SK-MEL-5 (cell line): ENCODE data around the gene CEBPB. TPM values are rescaled to one million over a fixed set of nuclear protein-coding genes. Genes with fewer than 3 reads are reported as not detected.

Experiments used
- DNase-seq: peaks from one replicate; pipeline ENCODE4 v3.0.0-alpha.2; 2016; ENCODE audit warnings: low read depth, low spot score
- in situ Hi-C: cut with HindIII; loops from 2 replicates; pipeline ENCODE4 v1.10.0; 2016; ENCODE audit warnings: low sequenced_read_pairs, high pct_unique_total_duplicates, low pct_unique_long_range_greater_than_20kb
- total RNA-seq: library from RNA; depleted of rRNA; stranded (reverse); fragments of >200 nt; shearing (Covaris generic); gene quantifications from 2 replicates; pipeline ENCODE4 v1.2.3, GENCODE V29; 2014

CEBPB gene
- total RNA-seq, 1 experiment from 2014 or later, result 69.6 TPM

DNA sequence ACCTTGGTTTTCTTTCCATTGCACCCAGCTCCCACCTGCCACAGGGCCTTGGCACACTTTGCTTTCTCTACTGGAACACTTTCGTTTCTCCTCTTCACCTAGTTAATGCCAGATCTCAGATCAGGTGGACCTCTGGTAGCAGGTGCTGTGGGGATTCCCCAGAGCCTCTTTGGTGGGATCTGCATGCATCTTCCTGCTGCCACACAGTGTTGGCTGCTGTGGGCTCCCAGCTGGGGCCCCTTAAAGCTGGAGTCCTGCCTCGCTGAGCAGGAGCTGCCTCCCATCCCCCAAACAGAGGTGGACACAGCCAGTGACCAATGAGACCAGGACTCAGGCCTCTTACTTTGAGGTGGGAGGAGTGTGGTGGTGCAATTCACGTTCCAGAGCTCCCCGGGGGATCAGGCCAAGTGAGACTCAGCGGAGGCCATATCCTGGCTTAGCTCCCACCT, 28.4 kb downstream of the CEBPB start:
- in situ Hi-C loops, result no loop called here
- no peak for DNase-seq

DNA sequence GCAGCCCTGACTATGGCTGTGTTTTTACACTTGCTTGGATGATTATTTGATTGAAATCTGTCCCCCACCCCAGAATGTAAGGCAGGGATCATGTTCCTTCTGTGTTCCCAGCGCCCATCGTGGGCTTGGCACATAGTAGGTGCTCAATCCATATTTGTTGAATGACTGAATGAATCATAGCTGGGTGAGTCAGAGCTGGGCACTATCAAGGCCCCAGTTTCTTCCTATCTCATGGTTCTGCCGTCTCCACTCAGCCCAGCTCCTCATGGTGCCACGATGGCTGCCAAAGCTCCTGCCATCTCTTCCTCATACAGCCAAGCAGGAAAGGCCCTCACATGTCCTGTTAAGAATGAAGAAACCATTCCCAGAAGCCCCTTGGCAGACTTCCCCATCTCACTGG, 29.0 kb downstream of the CEBPB start:
- no peak for DNase-seq
- in situ Hi-C loops, result no loop called here

DNA sequence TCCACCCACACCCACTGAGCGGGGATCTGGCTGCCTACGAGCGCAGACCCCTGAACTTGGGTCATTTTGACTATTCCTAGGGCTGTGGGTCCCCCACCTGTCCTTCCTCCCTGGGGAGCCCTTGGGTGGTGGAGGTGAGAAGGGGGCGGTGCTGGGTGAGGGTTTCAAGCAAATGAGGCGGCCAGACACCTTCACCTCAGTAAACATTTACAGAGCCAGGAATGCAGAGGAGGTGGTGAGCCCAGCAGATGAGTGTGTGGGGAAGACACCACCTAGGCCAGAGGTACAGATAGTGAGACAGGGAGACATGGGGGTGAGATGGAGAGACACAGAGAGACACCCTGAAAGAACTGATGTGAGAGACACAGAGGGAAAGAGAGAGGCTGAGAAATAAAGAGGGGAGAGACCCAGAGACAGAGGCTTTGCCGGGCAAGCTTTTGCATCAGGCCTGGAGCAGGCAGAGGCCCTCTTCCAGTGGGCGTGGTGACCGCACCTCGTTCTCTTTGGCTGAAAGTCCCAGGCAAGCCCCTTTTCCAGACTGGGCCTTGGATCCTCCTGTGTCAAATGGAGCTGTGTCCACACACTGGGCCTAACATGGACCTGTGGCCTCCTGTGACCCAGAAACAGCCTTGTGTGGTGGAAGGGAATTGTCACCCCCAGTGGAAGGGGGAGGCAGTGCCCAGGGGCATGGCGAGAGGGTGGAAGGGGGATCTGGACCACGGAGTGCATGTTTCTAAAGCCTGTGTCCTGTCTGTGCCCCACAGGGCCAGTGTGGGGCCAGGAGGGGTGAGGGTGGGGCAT, 29.7 kb downstream of the CEBPB start:
- in situ Hi-C loops, result no loop called here
- DNase-seq, result no peak

DNA sequence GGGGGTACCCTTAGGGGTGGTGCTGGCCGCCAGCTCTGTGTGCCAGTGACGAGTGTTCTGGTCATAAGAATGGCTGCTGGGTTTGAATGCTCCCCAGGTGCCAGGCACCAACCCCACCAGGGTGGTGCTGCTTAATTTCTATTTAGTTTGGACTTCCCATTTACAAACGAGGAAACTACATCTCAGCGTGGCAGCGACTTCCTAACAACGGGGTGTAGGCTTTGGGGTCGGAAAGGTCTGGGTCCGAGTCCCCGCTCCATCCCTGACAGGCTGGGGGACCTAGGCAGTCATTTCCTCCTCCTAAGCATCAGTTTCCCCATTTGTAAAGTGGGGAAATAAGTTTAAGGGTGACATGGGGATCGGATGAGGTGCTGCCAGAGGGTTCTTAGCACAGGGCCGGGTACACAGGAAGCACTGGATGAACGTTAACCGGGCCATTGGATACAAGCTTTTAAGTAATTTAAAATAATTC, 30.3 kb downstream of the CEBPB start:
- in situ Hi-C loops, result no loop called here
- DNase-seq, result no peak

DNA sequence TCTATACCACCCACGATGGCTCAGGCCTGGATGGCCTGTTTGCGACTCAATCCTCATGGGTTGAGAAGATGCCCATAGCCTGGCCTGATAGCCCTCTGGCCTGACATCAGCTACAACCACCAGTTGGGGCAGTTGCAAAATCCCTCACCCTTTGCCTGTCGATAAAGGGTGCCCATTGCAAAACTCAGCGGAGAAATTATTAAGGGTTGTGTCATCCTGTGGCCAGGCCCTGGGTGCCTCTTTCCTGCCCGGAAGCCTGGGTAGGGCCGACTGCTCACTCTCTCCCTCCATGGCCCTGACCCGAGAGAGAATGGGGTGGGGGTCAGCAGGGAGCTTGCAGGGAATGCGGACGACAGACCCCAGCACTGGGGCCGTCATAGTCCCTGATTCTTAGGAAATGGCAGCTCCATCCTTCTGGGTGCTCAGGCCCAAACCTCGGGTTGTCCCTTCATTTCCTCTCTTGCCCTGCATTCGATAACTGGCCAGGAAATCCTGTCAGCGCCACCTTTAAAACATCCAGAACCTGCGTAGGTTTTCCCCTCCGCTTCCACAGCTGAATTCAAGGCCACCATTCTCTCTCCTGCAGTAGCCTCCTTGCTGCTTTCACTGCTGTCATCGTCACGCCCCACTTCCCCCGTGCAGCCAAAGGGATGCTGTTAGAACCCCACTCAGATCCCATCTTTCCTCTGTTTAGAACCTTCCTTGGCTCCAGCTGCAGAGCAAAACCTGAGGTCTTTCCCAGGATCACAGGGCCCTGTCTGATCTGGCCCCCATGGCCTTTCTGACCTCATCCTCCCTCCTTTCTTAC, 31.1 kb downstream of the CEBPB start:
- in situ Hi-C loops, result no loop called here
- DNase-seq, result no peak

DNA sequence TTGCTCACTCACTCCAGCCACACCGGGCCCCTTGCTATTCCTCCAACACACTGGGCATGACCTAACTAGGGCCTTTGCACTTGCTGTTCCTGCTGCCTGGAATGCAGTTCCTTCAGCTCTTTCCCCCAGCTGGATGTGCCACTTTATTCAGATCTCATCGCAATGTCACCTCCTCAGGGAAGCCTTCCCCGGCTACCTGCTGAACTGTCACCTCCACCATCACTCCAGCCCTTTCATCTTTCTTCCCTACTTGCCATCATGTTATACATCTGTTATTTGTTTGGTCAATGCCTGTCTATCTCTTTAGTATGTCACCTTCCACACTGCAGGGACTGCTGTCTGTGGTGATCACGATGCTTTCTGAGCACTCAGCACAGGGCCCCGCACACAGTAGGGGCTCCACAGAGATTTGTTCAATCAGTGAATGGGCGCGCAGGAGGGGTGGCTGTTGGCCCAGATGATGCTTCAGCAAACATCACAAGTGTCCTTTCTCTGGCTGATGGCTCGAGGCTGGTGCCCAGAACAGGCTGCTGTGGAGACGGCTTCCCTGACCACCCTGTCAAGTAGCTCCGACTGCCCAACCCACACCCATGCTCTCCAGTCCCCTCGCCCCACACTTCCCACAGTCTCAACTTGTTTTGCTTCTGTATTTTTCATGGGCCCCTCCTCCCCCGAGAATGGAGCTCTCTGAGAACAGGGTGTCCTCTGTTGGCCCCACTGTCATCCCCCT, 31.8 kb downstream of the CEBPB start:
- in situ Hi-C loops, result no loop called here
- DNase-seq, result no peak

DNA sequence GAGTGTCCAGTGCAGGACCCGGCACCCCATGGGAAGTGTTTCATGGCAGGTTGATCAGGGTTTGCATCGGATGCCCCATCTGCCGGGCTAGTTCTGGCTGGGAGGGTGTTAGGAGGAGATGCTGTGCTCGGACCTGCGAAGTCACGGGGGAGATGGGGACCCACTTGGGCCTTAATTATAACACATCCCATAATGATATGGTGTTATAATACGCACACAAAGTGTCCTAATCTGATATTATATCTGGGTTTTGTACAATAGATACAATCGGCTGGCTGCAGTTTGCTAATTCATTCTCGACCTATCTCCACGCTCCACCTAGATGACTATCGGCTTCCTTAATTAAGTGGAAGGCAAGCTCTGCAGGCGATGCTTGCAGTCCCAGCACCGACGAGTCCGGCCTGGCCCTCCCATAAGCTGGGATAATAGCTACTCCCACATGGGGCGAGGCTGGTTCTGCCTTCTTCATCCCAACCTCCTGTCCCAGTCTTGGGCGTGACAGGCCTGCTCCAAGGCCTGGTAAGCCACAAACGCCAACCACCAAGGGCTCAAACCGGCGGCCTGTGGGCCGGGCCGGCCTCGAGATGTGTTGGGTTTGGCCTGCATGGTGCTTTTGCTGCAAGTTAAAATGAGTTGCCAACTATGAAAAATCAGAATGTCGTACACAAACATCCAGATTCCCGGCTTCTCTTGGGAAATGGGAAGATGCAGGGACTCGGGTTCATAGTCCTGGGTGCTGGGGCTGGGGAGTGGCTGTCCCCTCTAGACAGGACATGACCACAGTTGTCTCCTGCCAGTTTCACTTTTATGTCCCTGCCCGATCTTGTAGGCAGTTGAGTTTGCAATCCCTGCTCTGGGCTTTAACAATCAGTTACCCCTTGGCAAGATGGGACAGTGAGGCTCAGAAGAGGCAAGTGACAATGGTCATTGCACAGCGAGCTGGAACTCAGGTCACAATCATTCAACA, 32.7 kb downstream of the CEBPB start:
- DNase-seq, result no peak
- in situ Hi-C loops, result no loop called here

DNA sequence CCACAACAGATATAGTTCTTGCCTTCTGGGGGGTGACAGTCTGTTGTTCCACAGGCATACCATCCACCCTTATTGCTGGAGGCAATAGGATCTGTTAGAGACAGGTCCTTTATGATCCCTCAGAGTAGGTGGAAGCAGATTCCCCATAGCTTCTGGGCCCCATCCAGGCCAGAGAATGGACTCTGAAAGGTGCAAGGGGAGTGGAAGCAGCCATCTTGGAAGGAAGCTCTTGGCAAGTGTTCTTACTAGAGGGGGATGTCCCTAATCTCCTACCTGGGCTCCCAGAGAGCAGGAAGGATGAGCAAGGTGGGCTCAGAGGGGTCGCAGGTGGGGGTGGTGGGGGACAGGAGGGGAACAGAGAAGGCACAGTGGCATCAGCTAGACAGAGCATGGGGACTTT, 33.4 kb downstream of the CEBPB start:
- in situ Hi-C loops, result no loop called here
- DNase-seq, result no peak

DNA sequence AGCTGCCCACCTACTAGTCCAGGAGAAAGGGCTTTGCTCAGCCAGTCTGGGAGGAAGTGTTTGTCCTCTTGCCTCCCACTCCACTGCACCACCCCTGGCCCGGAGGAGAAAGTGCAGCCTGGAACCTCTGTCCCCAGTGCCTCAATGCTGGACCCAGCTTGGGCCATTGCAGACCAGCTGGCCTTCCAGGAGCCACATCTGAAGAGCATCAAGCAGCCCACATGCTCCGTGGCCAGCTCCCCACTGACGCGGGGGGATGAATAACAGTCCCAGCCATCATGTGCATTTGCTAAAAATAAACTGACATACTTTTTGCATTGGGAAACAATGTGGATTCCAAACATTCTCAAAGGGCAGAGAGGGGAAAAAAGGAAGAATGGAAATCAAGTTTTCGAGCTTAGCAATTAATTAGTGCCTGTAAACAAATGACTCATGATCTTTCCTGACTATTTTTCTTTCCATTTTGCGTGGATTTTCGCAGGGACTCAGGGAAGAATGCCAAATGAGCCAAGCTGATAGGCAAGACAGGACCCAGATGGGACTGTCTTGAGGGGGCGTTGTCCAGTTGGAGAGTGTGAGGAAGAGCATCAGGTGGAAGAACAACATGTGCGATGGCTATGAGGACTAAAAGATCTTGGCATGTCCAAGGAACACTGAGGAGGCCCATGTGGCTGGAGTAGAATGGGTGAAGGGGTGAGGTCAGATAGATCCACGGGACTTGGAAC, 34.1 kb downstream of the CEBPB start:
- in situ Hi-C loops, result no loop called here
- peak; percentile 48 for DNase-seq

DNA sequence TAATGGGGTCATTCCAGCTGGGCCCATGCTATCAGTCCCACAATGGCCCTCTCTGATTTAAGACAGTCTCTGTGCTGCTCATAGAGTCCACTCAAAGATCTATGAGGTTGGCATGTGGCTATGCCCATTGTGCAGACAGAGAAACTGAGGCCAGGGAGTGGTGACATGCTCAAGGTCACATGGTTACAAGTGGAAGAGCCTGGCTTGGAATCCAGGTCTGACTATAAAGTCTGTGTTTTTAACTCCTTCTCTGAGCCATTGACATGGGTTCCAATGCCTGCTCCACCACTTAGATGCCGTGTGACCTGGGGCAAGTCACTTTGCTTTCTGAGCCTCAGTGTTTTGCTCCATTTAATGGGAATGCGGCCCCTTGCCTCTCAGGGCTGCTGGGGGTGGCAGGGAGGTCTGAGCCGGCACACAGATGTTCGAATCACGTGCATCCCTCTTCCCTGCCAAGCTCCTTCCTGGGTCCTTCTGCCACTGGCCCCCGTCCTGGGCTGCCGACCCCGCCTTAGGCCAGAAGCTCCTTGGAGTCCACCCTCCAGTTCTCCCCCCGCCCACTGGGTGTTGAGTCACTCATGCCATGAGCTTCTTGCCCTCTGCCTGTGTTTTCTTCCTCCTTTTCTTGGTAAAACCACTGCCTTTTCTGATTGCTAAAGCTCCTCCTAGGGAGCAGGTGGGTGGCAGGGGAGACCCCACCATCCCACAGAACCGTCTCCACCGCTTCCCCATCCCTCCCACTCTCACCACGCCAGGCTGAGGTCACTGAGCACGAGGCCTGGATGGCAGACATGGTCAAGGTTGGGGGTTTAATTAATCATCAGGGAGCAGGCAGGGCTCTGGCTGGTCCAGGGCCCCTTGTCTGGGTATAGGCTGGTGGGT, 35.7 kb downstream of the CEBPB start:
- DNase-seq, result no peak
- in situ Hi-C loops, result no loop called here

DNA sequence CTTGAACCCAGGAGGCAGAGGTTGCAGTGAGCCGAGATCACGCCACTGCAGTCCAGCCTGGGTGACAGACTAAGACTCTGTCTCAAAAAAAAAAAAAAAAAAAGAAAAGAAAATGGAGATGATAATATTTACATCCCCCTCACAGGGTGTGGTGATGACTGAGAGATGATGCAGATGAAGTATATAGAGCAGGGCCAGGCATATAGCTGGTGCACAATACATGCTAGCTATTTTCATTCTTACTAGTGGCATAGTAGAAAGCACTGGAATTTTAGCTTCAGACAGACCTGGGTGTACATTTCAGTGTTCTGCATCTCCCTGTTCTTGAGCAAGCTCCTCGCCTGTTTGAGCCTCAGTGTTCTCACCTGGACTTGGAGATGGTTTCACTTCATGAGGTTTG, 36.9 kb downstream of the CEBPB start:
- in situ Hi-C loops, result no loop called here
- DNase-seq, result no peak

DNA sequence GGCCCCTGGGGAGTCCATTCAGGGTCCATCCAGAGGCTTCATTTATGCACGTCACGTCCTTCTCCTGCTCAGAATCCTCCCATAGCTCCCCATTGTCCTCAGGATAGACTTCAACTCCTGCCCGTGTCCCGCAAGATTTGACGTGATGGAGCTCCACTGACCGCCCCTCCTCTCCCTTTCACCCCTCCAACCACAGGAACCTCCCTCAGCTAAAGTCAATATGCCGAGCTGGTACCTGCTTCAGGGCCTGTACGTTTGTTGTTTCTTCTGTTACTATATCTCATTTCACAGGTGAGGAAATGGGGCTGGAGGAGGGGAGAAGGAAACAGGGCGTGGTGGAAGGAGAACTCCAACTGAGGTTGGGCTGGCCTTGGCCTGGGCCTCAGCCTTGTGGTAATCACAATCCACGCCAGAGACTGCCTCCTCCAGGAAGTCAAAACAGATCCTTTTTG, 38.6 kb downstream of the CEBPB start:
- no peak for DNase-seq
- in situ Hi-C loops, result no loop called here

DNA sequence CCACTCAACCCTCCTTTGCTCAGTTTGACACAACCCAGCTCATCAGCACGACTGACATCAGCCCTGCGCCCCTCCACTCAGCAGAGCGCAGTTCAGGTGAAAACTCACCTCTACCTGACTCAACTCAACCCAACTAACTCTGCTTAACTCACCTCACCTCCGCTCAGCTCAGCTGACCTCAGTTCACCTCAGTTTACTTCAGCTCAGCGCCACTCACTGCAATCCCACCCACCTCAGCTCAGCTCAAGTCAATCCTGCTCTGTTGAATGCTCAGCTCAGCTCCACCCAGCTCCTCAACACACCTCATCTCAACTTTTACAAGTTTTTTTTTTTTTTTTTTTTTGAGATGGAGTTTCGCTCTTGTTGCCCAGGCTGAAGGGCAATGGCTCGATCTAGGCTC, 39.6 kb downstream of the CEBPB start:
- in situ Hi-C loops, result no loop called here
- DNase-seq, result no peak

DNA sequence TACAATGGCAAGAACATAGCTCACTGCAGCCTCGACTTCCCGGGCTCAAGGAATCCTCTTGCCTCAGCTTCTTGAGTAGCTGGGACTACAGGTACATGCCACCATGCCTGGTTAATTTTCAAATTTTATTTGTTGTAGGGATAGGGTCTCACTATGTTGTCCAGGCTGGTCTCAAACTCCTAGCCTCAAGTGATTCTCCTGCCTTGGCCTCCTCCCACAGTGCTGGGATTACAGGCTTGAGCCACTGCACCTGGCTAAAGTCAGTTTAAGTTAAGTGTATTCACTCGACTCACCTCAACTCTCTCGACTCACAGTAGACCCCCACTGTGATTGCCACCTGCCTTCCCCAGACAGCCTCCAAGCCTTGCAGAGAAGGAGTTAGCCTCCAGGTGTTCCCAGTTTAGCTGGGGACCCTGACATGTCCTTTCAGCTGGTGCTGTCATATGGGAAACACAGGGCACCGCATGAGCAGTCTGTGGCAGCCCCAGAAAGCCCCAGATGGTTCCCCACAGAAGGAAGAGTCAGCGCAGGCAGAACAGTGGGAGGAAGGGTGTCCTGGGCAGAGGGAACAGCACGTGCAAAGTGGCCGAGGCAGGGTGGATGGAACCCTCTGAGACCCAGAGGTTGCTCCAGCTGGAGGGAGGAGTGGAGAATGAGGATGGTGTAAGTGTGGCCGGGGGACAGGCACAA, 40.4 kb downstream of the CEBPB start:
- no peak for DNase-seq
- in situ Hi-C loops, result no loop called here

DNA sequence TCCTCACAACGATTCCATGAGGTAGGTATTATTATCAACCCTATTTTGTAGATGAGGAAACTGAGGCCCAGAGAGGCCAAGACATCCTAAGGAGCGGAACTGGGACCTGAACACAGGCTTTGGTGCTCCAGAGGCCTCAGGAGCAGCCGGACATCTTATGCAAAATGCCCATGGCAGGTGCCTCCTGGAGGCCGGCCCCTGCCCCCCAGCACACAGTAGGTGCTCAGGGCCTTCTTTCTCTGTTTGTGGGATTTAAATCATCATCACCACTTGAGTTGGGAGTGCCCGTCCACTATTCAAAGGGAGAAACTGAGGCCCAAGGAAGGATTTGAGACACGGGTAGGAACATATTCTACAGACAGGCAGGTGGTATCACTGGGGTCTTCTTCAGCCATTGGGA, 41.2 kb downstream of the CEBPB start:
- no peak for DNase-seq
- in situ Hi-C loops, result no loop called here
